ENCODE results near the gene DLEC1.
A peak's percentile ranks its signal among the peaks of the same experiment; 100 is the strongest.

DNA sequence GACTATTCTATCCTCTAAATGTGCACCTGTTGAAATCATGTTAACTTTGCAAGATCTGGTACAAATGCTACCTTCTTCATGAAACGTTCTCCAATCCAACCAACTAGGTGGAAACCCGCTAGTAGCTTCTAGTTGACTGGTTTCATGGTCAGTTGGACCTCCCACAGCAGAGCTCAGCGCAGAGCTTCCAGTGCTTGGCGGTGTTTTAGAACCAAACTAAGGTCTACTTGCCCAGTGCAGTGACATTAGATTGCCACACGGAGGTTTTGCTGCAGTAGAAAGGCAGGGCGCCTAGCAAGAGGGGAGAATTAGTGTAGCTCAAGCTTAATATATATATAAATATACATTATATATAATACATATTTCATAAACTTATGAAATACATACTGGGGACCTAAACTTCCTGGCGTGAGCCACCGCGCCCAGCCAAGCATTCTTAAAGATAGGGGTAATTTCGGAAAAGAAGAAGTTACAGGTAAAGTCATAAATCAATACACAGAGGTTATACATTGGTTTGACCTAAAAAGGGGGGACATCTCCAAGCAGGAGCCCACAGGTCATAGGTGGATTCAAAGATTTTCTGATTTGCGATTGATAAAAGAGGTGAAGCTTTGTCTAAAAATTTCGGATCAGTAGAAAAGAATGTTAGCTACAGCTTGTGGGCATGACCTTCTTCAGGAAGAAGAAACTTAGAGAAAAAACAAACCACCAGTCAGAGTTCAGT lies 124.3 kb downstream of the DLEC1 start:
- TF ChIP-seq POLR3A (IDR thresholded peaks at IDR 0.05; ENCODE audit: borderline replicate concordance, extremely low read depth, insufficient read depth, insufficient read length) (no peak), STAG1 (CRISPR knock-in tag; IDR thresholded peaks at IDR 0.05; ENCODE audit: borderline replicate concordance) (no peak), EP400 (IDR thresholded peaks at IDR 0.05) (no peak), MXI1 (IDR thresholded peaks at IDR 0.05; ENCODE audit: low read depth, low read length) (no peak), ZNF561 (CRISPR knock-in tag; conservative IDR thresholded peaks at IDR 0.05) (no peak), NFYB (IDR thresholded peaks at IDR 0.05; ENCODE audit: extremely low read depth, insufficient read length) (no peak), NR2C2 (CRISPR knock-in tag; IDR thresholded peaks at IDR 0.05) (no peak), NR2C2 (tag; IDR thresholded peaks at IDR 0.05) (no peak), POLR2AphosphoS5 (IDR thresholded peaks at IDR 0.05; ENCODE audit: control insufficient read depth, insufficient read depth, low read depth, low read length) (no peak), IFI16 (CRISPR knock-in tag; IDR thresholded peaks at IDR 0.05) (no peak), SMARCA4 (IDR thresholded peaks at IDR 0.05) (no peak)
- TF ChIP-seq, protein P1, sequence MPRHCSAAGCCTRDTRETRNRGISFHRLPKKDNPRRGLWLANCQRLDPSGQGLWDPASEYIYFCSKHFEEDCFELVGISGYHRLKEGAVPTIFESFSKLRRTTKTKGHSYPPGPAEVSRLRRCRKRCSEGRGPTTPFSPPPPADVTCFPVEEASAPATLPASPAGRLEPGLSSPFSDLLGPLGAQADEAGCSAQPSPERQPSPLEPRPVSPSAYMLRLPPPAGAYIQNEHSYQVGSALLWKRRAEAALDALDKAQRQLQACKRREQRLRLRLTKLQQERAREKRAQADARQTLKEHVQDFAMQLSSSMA (CRISPR knock-in tag; IDR thresholded peaks at IDR 0.05), result no peak
- TF ChIP-seq, protein P2, sequence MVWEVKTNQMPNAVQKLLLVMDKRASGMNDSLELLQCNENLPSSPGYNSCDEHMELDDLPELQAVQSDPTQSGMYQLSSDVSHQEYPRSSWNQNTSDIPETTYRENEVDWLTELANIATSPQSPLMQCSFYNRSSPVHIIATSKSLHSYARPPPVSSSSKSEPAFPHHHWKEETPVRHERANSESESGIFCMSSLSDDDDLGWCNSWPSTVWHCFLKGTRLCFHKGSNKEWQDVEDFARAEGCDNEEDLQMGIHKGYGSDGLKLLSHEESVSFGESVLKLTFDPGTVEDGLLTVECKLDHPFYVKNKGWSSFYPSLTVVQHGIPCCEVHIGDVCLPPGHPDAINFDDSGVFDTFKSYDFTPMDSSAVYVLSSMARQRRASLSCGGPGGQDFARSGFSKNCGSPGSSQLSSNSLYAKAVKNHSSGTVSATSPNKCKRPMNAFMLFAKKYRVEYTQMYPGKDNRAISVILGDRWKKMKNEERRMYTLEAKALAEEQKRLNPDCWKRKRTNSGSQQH (CRISPR knock-in tag; IDR thresholded peaks at IDR 0.05), result no peak
- TF ChIP-seq, protein P3, sequence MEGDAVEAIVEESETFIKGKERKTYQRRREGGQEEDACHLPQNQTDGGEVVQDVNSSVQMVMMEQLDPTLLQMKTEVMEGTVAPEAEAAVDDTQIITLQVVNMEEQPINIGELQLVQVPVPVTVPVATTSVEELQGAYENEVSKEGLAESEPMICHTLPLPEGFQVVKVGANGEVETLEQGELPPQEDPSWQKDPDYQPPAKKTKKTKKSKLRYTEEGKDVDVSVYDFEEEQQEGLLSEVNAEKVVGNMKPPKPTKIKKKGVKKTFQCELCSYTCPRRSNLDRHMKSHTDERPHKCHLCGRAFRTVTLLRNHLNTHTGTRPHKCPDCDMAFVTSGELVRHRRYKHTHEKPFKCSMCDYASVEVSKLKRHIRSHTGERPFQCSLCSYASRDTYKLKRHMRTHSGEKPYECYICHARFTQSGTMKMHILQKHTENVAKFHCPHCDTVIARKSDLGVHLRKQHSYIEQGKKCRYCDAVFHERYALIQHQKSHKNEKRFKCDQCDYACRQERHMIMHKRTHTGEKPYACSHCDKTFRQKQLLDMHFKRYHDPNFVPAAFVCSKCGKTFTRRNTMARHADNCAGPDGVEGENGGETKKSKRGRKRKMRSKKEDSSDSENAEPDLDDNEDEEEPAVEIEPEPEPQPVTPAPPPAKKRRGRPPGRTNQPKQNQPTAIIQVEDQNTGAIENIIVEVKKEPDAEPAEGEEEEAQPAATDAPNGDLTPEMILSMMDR (IDR thresholded peaks at IDR 0.05 in 2 of 3, conservative IDR thresholded peaks at IDR 0.05 in 1 of 3; ENCODE audit: insufficient read depth in 2 of 3, low read depth in 1 of 3, low read length in 3 of 3), result peak; percentile 33 to 46 (median 43); a peak in 5 of 6 replicates
- TF ChIP-seq, protein P4, sequence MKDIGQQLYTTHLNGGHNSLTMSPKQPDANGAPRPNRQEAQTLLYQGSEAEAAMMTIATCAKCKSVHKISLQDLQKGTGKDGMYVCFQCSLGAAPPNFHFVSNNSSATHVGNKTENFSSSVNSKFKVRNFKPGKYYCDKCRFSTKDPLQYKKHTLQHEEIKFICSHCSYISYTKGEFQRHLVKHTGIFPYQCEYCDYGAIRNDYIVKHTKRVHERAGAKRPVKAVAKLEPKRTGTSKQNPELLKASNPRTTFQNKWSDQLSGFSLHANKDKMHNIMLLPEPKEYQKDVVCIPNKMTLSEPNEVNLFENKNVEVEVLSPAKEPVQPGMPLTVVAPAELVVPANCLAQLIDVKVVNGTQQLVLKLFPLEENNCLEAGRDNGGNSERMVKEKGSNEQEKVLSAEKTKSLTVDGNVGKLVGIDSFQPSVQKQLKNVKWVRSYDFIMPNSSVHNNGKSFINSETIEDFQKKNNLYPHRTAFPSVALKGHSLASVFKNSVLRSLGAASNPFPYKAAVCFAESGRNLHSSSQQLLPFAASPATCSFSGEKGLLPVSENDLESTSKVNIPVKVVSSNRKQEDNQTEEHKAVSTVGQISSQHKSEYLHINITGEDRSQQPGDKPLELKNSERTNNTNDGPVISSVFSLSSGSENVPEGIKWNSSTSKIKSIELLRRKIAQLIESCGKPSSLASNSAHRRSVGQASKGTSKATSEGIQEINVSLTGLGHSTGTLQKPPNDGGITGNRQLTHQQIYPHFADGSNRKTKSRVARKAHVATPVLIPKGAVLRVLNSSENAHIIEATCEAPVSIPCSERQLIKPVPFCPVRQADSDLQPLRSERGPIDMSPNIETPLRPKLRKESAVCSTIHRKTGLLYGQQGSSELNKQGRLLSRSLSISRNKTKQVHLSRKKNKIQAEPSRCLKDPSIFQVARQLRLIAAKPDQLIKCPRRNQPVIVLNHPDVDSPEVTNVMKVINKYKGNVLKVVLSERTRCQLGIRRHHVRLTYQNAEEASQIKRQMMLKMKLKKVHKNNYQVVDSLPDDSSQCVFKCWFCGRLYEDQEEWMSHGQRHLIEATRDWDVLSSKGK (CRISPR knock-in tag; IDR thresholded peaks at IDR 0.05), result no peak
